Peyer's patch (tissue), 4 donors: ENCODE data around the gene TM4SF20. TPM values are rescaled to one million over a fixed set of nuclear protein-coding genes. Genes with fewer than 3 reads are reported as not detected.
"Not testable (repeated sequence)": the region's sequence is repeated elsewhere in the genome, so short reads cannot be mapped to it uniquely, and the experiment has no call there.

Experiments used
- DNase-seq, 3 donors: peaks; one replicate each; pipeline ENCODE4 v3.0.0-alpha.2; 2017 to 2019
- H3K27ac ChIP-seq, 4 donors: fragments of 200-600 bp; sonication (generic); one replicate each; pipeline ENCODE4 v1.5.1; 2016 to 2019
- H3K27me3 ChIP-seq, 2 donors: fragments of 200-600 bp; sonication (generic); one replicate each; pipeline ENCODE4 v1.5.1; 2019
- H3K36me3 ChIP-seq, 3 donors: fragments of 200-600 bp; sonication (generic); one replicate each; pipeline ENCODE4 v1.5.1; 2016 to 2019
- H3K4me1 ChIP-seq, 4 donors: fragments of 200-600 bp; sonication (generic); one replicate each; pipeline ENCODE4 v1.5.1; 2016 to 2019
- H3K4me3 ChIP-seq, 4 donors: fragments of 200-600 bp; sonication (generic); 1 replicate in 3 of 4; 2 replicates in 1 of 4; pipeline ENCODE4 v1.5.1; 2016 to 2019; ENCODE audit warnings: mild to moderate bottlenecking in 1 of 4
- H3K9me3 ChIP-seq, 4 donors: fragments of 200-600 bp; sonication (generic); one replicate each; pipeline ENCODE4 v1.5.1; 2016 to 2019; ENCODE audit warnings: mild to moderate bottlenecking in 1 of 4
- POLR2A ChIP-seq, 2 donors: fragments of 450-650 bp; IDR thresholded peaks; one replicate each; pipeline ENCODE4 v1.5.1; 2017; ENCODE audit warnings: antibody characterized with exemption in 2 of 2, mild to moderate bottlenecking in 2 of 2, moderate library complexity in 2 of 2
- total RNA-seq, 4 donors: library from RNA; depleted of rRNA; stranded (reverse); fragments of >200 nt; gene quantifications; one replicate each; pipeline ENCODE4 v1.1.0, GENCODE V29; 2016
- TF ChIP-seq, protein P1 (sequence below), 6 experiments: fragments of 450-650 bp in 4 of 6; fragments of 200-600 bp in 2 of 6; sonication (generic) in 1 of 6; IDR thresholded peaks; one replicate each; pipeline ENCODE4 v1.5.1; 2017 to 2019; ENCODE audit warnings: antibody characterized with exemption in 6 of 6, mild to moderate bottlenecking in 3 of 6, moderate library complexity in 1 of 6

TM4SF20 gene
- total RNA-seq, 4 donors from 2014 or later: 4.1 to 489 (median 221) TPM

DNA sequence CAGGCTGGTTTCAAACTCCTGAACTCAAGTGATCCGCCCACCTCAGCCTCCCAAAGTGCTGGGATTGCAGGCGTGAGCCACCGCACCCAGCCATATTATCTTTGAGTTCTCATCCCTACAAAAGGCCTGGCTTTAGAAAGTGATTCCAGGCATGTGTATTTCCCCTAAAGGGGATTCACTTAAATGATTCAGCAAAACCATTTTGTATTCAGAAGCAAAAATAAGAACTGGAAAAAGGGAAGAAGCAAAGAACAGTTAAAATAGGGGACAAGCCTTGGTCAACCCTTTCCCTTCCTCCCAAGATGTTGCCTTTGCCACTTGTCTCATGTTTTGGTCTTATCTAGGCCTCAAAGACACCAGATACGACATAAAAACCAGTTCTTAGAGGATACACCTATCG, 10.5 kb downstream of the TM4SF20 start:
- Histone ChIP-seq H3K36me3 (peaks cover 0 to 14% (median 0%) of the 10 kb centered on the region in 3 donors), H3K27me3 (no peaks in the 10 kb centered on the region), H3K9me3 (no peaks in the 10 kb centered on the region), H3K4me1 (no peaks in the 10 kb centered on the region), H3K4me3 (no peak overlapping the region), H3K27ac (no peak overlapping the region)
- TF ChIP-seq POLR2A (IDR thresholded peaks at IDR 0.05): no peak
- TF ChIP-seq, protein P1, sequence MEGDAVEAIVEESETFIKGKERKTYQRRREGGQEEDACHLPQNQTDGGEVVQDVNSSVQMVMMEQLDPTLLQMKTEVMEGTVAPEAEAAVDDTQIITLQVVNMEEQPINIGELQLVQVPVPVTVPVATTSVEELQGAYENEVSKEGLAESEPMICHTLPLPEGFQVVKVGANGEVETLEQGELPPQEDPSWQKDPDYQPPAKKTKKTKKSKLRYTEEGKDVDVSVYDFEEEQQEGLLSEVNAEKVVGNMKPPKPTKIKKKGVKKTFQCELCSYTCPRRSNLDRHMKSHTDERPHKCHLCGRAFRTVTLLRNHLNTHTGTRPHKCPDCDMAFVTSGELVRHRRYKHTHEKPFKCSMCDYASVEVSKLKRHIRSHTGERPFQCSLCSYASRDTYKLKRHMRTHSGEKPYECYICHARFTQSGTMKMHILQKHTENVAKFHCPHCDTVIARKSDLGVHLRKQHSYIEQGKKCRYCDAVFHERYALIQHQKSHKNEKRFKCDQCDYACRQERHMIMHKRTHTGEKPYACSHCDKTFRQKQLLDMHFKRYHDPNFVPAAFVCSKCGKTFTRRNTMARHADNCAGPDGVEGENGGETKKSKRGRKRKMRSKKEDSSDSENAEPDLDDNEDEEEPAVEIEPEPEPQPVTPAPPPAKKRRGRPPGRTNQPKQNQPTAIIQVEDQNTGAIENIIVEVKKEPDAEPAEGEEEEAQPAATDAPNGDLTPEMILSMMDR (IDR thresholded peaks at IDR 0.05): no peak
- DNase-seq: no peak

DNA sequence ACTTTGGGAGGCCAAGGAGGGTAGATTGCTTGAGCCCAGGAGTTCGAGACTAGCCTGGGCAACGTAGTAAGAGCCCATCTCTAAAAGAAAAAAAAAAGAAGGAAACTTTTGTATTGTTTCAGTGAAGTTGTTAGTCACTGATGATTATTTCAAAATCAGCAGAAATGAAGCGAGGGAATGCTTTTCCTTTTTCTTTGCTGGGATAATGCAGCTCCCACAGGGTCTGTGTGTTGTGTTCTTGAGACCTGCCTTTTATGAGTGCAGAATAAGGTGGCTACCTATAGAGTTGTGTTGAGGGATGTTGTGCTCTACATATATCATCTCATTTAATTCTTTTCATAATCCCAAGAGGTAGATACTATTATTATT, 11.7 kb downstream of the TM4SF20 start:
- Histone ChIP-seq H3K4me3 (no peak overlapping the region), H3K27ac (no peak overlapping the region), H3K27me3 (no peaks in the 10 kb centered on the region), H3K9me3 (no peaks in the 10 kb centered on the region), H3K36me3 (peaks cover 0 to 23% (median 0%) of the 10 kb centered on the region in 3 donors), H3K4me1 (no peaks in the 10 kb centered on the region)
- TF ChIP-seq, protein P1 (IDR thresholded peaks at IDR 0.05): no peak
- TF ChIP-seq POLR2A (IDR thresholded peaks at IDR 0.05): no peak
- no peak for DNase-seq

DNA sequence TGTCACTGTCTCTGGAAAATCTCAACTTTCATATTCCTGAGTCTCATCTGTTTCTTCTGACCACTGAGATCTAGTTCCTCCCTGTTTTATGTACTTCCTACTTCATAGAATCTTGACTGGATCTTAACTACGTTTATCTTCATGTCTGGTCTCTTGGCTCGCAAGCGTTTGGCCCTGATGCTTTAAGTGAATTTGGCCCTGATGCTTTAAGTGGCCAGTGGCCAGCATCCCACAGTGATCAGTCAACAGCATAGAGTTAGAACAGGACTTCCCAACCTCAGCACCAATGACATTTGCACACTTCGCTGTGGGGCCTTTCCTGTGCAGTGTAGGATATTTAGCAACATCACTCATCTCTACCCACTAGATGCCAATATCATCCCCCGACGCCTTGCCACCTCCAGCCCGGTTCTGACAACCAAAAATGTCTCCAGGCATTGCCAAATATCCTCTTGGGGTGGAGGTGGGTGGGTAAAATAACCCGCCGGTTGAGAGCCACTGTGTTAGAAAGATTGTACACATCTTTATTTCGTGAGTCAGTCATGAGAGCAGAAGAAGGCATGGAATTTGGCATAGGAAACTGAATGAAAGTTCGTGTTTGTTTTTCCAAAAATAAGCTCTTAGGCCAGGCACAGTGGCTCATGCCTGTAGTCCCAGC, 12.2 kb downstream of the TM4SF20 start:
- H3K4me3 ChIP-seq: no peak overlapping the region
- DNase-seq: no peak
- H3K9me3 ChIP-seq: no peaks in the 10 kb centered on the region
- no peak overlapping the region for H3K27ac ChIP-seq
- TF ChIP-seq, protein P1 (IDR thresholded peaks at IDR 0.05): no peak
- TF ChIP-seq POLR2A (IDR thresholded peaks at IDR 0.05): no peak
- H3K4me1 ChIP-seq: no peaks in the 10 kb centered on the region
- peaks cover 0 to 25% (median 0%) of the 10 kb centered on the region in 3 donors for H3K36me3 ChIP-seq
- H3K27me3 ChIP-seq: no peaks in the 10 kb centered on the region

DNA sequence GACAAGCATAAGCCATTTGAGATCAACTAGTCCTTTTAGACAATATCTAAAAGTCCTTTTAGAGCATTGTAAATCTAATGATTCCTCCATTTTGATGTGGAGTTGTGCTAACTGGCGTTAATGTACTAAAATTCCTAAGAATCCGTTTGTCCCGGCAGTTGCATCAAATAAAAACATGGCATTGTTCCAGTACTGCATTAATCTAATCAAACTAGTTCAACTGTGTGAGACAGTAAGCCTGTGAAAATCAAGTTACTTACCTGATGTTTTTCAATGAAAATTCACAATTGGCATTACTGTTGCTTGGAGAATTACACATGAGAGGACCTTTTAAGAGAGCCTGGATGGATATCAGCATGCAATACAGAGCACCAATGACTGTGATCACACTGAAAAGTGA, 13.3 kb downstream of the TM4SF20 start:
- no peak overlapping the region for H3K4me3 ChIP-seq
- DNase-seq: no peak
- H3K4me1 ChIP-seq: no peaks in the 10 kb centered on the region
- no peaks in the 10 kb centered on the region for H3K27me3 ChIP-seq
- no peak for TF ChIP-seq POLR2A (IDR thresholded peaks at IDR 0.05)
- TF ChIP-seq, protein P1 (IDR thresholded peaks at IDR 0.05): no peak
- H3K27ac ChIP-seq: no peak overlapping the region
- H3K9me3 ChIP-seq: no peaks in the 10 kb centered on the region
- peaks cover 0 to 33% (median 0%) of the 10 kb centered on the region in 3 donors for H3K36me3 ChIP-seq

DNA sequence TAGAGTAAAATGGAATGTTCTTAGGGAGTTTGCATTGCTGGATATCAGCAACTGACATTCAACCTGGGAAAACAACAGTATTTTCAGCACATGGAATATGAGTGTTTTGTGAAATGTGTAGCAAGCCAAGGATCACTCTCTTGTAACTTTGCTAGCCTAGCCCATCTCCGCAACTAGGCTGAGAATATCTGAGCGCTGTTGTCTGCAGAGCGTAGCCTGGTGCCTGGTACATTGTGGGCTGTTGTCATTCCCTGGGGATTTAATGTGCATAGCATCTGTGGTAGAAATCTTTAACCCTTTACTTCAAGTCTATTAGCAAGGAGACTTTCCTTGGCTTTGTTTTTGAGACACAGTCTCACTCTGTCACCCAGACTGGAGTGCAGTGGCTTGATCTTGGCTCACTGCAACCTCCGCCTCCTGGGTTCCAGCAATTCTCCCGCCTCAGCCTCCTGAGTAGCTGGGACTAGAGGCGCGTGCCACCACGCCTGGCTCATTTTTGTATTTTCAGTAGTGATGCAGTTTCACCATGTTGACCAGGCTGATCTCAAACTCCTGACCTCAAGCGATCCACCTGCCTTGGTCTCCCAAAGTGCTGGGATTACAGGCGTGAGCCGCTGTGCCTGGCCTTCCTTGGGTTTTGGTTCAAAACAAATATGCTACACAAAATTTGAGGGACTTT, 14.4 kb downstream of the TM4SF20 start:
- H3K27me3 ChIP-seq, H3K4me3 ChIP-seq, DNase-seq, H3K27ac ChIP-seq, H3K9me3 ChIP-seq, H3K4me1 ChIP-seq: not testable (repeated sequence)
- peaks cover 0 to 35% (median 0%) of the 10 kb centered on the region in 3 donors for H3K36me3 ChIP-seq

DNA sequence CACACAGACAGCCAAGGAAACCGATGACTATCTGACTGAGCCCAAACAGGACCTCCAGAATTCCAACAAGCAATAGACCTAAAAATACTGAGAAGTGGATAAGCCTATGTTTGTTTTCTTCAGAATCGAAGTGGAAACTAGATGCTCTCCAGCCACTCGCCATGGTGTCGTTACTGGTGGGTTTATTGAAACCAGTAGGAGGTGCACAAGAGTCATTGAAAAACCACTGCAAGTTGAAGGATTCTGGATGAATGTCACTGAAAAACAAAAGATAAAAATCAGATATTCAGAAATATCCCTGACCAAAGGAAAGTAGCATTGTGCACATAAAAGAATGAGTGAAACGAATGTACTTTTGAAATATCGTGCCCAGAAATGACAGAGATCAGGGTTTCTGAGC, 15.3 kb downstream of the TM4SF20 start:
- no peaks in the 10 kb centered on the region for H3K9me3 ChIP-seq
- peaks cover 0 to 43% (median 0%) of the 10 kb centered on the region in 3 donors for H3K36me3 ChIP-seq
- H3K4me3 ChIP-seq: no peak overlapping the region
- no peak overlapping the region for H3K27ac ChIP-seq
- no peak for TF ChIP-seq POLR2A (IDR thresholded peaks at IDR 0.05)
- TF ChIP-seq, protein P1 (IDR thresholded peaks at IDR 0.05): peak in 4 of 6 experiments; percentile 26 to 45 (median 43)
- no peaks in the 10 kb centered on the region for H3K4me1 ChIP-seq
- no peaks in the 10 kb centered on the region for H3K27me3 ChIP-seq
- DNase-seq: no peak
